Lung (tissue), 16 donors: ENCODE data around the gene SLC36A4. TPM values are rescaled to one million over a fixed set of nuclear protein-coding genes. Genes with fewer than 3 reads are reported as not detected.
A peak's percentile ranks its signal among the peaks of the same experiment; 100 is the strongest.
"Not testable (repeated sequence)": the region's sequence is repeated elsewhere in the genome, so short reads cannot be mapped to it uniquely, and the experiment has no call there.

Experiments used
- ATAC-seq: fragments of 200-7000 bp; cut with Tn5 transposase; one replicate; pipeline ENCODE4 v1.9.1; 2020; ENCODE audit warnings: moderate number of reproducible peaks; ENCODE audit not compliant: insufficient read depth, low FRiP score
- DNase-seq, 3 donors: peaks; one replicate each; pipeline ENCODE4 v3.0.0-alpha.2; 2013 to 2017
- H3K27ac ChIP-seq, 2 donors: one replicate each; pipeline ENCODE4 v1.5.1; 2013; ENCODE audit warnings: mild to moderate bottlenecking in 2 of 2, moderate library complexity in 2 of 2, control low read depth in 1 of 2, inconsistent platforms in 1 of 2, low read depth in 1 of 2, low read length in 1 of 2
- H3K27me3 ChIP-seq, 3 donors: one replicate each; pipeline ENCODE4 v1.5.1; 2013; ENCODE audit warnings: low read length in 2 of 3; ENCODE audit not compliant: control insufficient read depth in 3 of 3, insufficient read depth in 3 of 3
- H3K36me3 ChIP-seq, 4 donors: one replicate each; pipeline ENCODE4 v1.5.1; 2013; ENCODE audit warnings: low read length in 4 of 4, mild to moderate bottlenecking in 1 of 4, moderate library complexity in 1 of 4; ENCODE audit not compliant: control insufficient read depth in 4 of 4, insufficient read depth in 4 of 4
- H3K4me1 ChIP-seq, 5 donors: one replicate each; pipeline ENCODE4 v1.5.1; 2013; ENCODE audit warnings: low read length in 5 of 5, mild to moderate bottlenecking in 2 of 5, moderate library complexity in 1 of 5; ENCODE audit not compliant: control insufficient read depth in 5 of 5, insufficient read depth in 5 of 5
- H3K4me3 ChIP-seq: one replicate; pipeline ENCODE4 v1.5.1; 2013; ENCODE audit warnings: mild to moderate bottlenecking, control low read depth, moderate library complexity
- H3K9ac ChIP-seq, 2 donors: one replicate each; pipeline ENCODE4 v1.5.1; 2013; ENCODE audit warnings: low read length in 2 of 2, control low read depth in 1 of 2; ENCODE audit not compliant: insufficient read depth in 1 of 2
- H3K9me3 ChIP-seq, 4 donors: one replicate each; pipeline ENCODE4 v1.5.1; 2013; ENCODE audit warnings: low read length in 3 of 4, mild to moderate bottlenecking in 1 of 4, moderate library complexity in 1 of 4; ENCODE audit not compliant: control insufficient read depth in 4 of 4, insufficient read depth in 3 of 4
- CTCF ChIP-seq: IDR thresholded peaks from 2 replicates; pipeline ENCODE4 v1.5.1; 2012; ENCODE audit warnings: mild to moderate bottlenecking; ENCODE audit errors: control extremely low read depth, extremely low read depth
- WGBS, 2 donors: extraction: QIAGEN DNeasy Blood & Tissue Kit; methylation state at CpG; one replicate each; pipeline ENCODE4 v1.1.7; 2013; 5-methylcytosine and 5-hydroxymethylcytosine counted together
- long read RNA-seq, 5 donors: transcript quantifications; one replicate each; lab custom pipeline, GENCODE V29; 2026
- polyA plus RNA-seq, 2 donors: library from polyadenylated mRNA; stranded (reverse); fragments of 200-250 nt; gene quantifications; one replicate each; pipeline ENCODE4 v1.2.1, GENCODE V29; 2013
- total RNA-seq, 2 donors: library from RNA; depleted of rRNA in 1 of 2; stranded (reverse); fragments of >200 nt in 1 of 2; gene quantifications; one replicate each; pipeline ENCODE4 v1.2.1, GENCODE V29; 2014 to 2021
- donor health status: control.
- donor health status: control.
- donor health status: Bipolar disorder and iron deficiency.
- donor health status: healthy.
- donor health status: DM: yes; HTN: yes; CAD: no.

The SLC36A4 gene
- total RNA-seq (10 to 100 TPM; 19.3 to 22.1 TPM), polyA plus RNA-seq (10 to 100 TPM in 1 of 2 donors, 1 to 10 TPM in 1; 4.7 to 14.6 TPM)
- long read RNA-seq, donor 1, full-length matches to known transcripts, result 2 of 2 reads
- long read RNA-seq, donor 1, partial matches to known transcripts, result 0 of 2 reads
- long read RNA-seq, donor 1, other reads (novel, unspliced or antisense), result 0 of 2 reads
- long read RNA-seq, donor 2, full-length matches to known transcripts, result 2 of 2 reads
- long read RNA-seq, donor 2, partial matches to known transcripts, result 0 of 2 reads
- long read RNA-seq, donor 2, other reads (novel, unspliced or antisense), result 0 of 2 reads
- long read RNA-seq, donor 3, full-length matches to known transcripts, result 2 of 2 reads
- long read RNA-seq, donor 3, partial matches to known transcripts, result 0 of 2 reads
- long read RNA-seq, donor 3, other reads (novel, unspliced or antisense), result 0 of 2 reads
- long read RNA-seq, donor 4, result 0 reads
- long read RNA-seq, donor 5, partial matches to known transcripts, result 0 of 2 reads
- long read RNA-seq, donor 5, other reads (novel, unspliced or antisense), result 0 of 2 reads

DNA sequence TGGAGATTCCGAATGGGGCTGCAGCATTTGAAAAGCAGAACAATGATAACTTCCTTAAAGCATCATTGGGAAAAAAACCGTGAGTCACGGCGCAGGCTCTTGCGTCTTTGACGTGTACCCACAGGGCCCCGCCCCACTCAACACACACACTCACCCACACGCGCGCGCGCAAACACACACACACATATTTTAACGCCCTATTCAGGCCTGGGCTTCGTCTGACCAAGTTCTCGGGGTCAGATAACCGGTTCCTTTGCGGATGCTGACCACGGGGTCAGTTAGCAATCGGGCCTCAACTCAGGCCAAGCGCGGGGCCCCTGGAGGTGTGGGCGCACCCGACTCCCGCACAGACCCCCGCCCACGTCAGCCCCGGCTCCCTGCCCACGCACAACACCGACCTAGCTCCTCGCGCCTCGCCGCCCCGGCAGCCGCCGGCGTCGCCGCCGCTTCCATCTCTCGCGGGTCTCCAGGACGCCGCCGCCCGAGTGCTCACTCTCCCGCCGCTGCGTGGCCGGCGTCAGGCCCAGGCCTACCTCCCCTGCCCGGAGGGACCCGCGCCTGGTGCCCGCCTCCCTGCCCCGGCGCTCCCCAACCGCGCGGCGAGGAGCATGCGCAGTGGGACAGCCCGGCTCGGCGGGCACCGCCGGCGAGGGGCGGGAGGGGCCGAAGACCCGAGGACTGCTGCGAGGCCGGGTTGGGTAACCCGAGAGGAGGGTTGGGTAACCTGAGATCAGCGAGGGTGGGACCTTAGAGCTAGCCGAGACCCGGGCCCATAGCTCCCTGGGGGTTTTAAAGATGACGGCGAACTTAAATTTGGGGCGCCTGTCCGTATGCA, at the start of gene SLC36A4:
TSS of gene SLC36A4 (minus strand) at position 612 of the 835 bp plus-strand sequence. CDS start at position 453, 159 bp downstream.
- no peaks in the 10 kb centered on the region for H3K9me3 ChIP-seq
- peaks cover 0 to 6% (median 0%) of the 10 kb centered on the region in 5 donors for H3K4me1 ChIP-seq
- TF ChIP-seq CTCF, result no peak

DNA sequence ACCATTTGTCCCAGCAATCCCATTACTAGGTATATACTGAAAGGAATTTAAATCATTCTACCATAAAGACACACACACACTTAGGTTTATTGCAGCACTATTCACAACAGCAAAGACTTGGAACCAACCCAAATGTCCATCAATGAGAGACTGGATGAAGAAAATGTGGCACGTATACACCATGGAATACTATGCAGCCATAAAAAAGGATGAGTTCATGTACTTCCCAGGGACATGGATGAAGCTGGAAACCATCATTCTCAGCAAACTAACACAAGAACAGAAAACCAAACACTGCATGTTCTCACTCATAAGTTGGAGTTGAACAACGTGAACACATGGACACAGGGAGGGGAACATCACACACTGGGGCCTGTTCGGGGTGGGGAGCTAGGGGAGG, 49.0 kb upstream of the SLC36A4 start:
- 92 to 97% methylated on average over 3 of the region's 3 CpGs for WGBS, 2 donors
- DNase-seq, H3K36me3 ChIP-seq, H3K27me3 ChIP-seq, H3K9me3 ChIP-seq, H3K4me3 ChIP-seq, ATAC-seq, H3K27ac ChIP-seq, H3K9ac ChIP-seq: not testable (repeated sequence)
- peaks cover 0 to 23% (median 4%) of the 10 kb centered on the region in 5 donors for H3K4me1 ChIP-seq

More for the DNA sequence above, at the start of gene SLC36A4:
- H3K9ac ChIP-seq, result peak within 1 kb of the TSS; percentile 89 to 93
- H3K4me3 ChIP-seq, result peak within 1 kb of the TSS; percentile 79
- ATAC-seq, result peak; percentile 96
- no peaks in the 10 kb centered on the region for H3K36me3 ChIP-seq
- peak; percentile 91 to 94 (median 94) for DNase-seq
- H3K27me3 ChIP-seq, result no peaks in the 10 kb centered on the region
- 0 to 1% methylated on average over 60 to 81 of the region's 81 CpGs for WGBS, 2 donors
- peak within 1 kb of the TSS; percentile 97 to 98 for H3K27ac ChIP-seq

GRCh38 chr11:93244018-93244417, 46.2 kb upstream of the SLC36A4 start:
- DNase-seq (no peak), ATAC-seq (no peak)
- 91 to 92% methylated on average over 1 of the region's 1 CpG for WGBS, 2 donors
- H3K36me3 ChIP-seq, result no peaks in the 10 kb centered on the region
- H3K27me3 ChIP-seq, result no peaks in the 10 kb centered on the region
- no peak overlapping the region for H3K9ac ChIP-seq
- H3K4me1 ChIP-seq, result peaks cover 0 to 5% (median 0%) of the 10 kb centered on the region in 5 donors
- no peak overlapping the region for H3K27ac ChIP-seq
- H3K4me3 ChIP-seq, result no peak overlapping the region
- no peak for TF ChIP-seq CTCF
- H3K9me3 ChIP-seq, result no peaks in the 10 kb centered on the region

DNA sequence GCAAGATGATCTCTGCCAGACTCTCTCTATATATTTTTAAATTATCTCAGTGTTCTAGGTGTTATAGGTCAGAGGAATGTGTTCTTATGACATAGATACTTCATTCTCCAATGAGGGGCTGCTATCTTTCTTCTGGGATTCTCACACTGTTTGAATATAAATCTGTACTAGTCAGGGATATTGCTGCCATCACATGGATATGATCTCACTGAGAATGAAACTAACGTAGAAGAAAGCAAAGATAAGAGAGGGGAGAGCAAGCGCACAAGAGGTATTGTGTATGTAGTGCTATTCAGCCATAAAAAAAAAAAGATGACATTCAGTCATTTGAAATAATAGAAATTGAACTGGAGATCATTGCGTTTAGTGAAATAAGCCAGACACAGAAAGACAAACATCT, 42.2 kb upstream of the SLC36A4 start:
- 77 to 86% methylated on average over 3 of the region's 3 CpGs for WGBS, 2 donors
- TF ChIP-seq CTCF, result no peak
- ATAC-seq, result no peak

More for the DNA sequence above, 42.2 kb upstream of the SLC36A4 start:
- H3K27me3 ChIP-seq, result peaks cover 0 to 2% (median 0%) of the 10 kb centered on the region in 3 donors
- no peaks in the 10 kb centered on the region for H3K36me3 ChIP-seq
- no peaks in the 10 kb centered on the region for H3K9me3 ChIP-seq
- H3K4me3 ChIP-seq, result no peak overlapping the region
- H3K9ac ChIP-seq, result no peak overlapping the region
- no peak for DNase-seq
- H3K27ac ChIP-seq, result no peak overlapping the region
- H3K4me1 ChIP-seq, result no peaks in the 10 kb centered on the region
